ENCODE results near the gene ATF4.

DNA sequence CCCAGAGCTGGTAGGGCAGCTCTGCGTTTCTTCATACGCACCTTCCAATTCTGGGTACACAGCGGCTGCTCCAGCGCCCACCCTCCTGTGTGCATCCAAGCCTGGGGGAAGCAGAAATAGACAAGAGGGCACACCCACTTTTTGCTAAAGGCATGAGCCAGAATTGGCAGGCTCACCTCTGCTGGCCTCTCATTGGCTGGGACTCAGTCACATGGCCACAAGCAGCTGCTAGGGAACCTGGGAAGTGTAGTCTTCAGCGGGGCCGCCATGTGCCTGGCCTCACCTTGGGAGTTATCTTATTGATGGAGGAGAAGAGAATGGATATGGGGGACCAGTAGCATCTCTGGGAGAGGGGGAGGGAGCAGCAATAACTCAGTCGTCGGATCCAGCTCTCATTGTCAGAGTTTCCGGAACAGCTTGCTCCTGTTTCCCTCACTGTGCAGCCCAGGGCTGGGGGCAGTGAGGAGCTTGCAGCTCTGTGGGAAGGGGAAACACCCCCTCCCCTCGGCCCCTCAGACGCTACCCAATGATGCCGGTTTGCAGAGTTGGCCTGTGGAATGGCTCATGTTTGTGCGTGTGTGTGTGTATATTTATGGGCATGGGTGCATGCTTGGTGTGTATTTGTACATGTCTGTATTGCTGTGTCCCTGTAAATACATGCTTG is 30.1 kb upstream of the ATF4 start:
- TF ChIP-seq TAF1 (IDR thresholded peaks at IDR 0.05; ENCODE audit: low read depth, low read length) (no peak), POLR2A (IDR thresholded peaks at IDR 0.05; ENCODE audit: low read depth, low read length) (no peak), PAX5 (IDR thresholded peaks at IDR 0.05; ENCODE audit: insufficient read depth, low read length, severe bottlenecking) (no peak)

Measured in GM12891 (cell line).